Activated CD4-positive, alpha-beta T cell treated with anti-CD3 and anti-CD28 coated beads, Interleukin-2, amount 50 U/mL, for 48 hours (primary cell): ENCODE data around the gene PDAP1.
"Not testable (repeated sequence)": the region's sequence is repeated elsewhere in the genome, so short reads cannot be mapped to it uniquely, and the experiment has no call there.

Experiments
- DNase-seq, 2 experiments: peaks; one replicate each; pipeline ENCODE4 v3.0.0-alpha.2; 2020

The PDAP1 gene

DNA sequence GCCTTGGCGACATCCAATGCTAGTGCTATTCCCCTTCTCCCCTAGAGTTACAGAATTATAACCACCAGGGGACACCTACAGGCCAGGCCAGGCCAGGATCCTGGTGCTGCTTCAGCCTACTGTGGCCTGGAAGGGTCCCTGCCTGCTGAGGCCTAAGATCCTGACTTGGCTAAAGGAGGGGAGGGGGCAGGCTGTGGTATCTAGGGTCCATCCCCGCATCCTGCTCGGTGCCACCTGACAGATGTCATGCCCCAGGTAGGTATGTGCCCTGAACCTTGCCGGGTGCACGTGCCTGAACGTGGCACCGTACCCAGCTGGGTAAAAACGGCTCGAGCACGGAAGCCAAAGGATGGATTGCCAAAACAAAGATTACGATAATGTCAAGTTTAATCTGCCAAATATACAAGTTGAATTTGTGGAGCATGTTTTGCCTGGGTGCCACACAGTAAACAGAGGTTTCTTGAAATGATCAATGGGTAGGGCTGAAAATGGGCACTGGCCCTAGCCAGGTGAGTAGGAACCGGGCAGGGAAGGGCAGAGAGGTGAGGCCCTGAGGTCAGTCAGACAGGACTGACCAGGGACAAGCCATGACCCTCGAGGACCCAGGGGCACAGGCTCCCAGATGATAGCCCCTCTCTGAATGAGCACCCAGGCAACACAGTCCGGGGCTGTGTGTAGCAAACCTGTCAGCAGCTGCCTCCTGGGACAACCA is 12.6 kb downstream of the PDAP1 start:
- DNase-seq: no peak

DNA sequence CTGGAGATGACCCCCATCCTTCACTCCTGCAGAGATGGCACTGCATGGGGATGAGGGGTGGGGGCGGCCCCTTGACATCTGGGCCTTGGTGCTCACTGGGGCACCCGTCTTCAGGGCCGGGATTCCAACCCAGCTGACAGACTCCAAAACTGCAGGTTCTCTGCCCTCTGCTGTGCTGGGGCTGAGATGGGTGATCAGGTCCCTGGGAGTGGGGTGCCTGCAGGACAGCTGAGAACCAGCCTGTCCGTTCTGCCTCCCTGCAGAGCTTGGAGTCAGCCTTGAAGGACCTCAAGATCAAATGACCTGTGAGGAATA is 14.3 kb downstream of the PDAP1 start:
- no peak for DNase-seq

- DNase-seq: no peak
Measured at GRCh38 chr7:99393355-99394187, 14.8 kb downstream of the PDAP1 start.

GRCh38 chr7:99392659-99393354 is 15.6 kb downstream of the PDAP1 start:
- peak; percentile 74 to 82 for DNase-seq

DNA sequence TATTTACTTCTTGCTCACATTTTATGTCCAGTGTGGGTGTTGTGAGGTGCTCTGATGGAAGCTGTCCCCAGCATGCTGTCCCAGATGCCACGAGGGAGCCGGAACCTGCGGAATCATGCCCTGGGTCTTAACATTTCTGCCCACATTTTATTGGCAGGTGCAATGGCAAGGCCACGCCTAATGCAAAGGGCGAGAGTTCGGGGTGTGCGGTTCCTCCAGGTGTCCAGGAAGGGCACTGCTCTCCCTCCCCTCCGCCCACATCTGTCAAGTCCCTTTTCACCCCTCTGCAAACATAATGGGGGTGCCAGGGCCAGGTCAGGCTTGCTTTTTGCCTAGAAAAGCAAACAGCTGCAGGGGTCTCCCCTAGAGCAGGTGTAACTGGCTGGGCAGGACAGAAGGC is 16.4 kb downstream of the PDAP1 start:
- no peak for DNase-seq

DNA sequence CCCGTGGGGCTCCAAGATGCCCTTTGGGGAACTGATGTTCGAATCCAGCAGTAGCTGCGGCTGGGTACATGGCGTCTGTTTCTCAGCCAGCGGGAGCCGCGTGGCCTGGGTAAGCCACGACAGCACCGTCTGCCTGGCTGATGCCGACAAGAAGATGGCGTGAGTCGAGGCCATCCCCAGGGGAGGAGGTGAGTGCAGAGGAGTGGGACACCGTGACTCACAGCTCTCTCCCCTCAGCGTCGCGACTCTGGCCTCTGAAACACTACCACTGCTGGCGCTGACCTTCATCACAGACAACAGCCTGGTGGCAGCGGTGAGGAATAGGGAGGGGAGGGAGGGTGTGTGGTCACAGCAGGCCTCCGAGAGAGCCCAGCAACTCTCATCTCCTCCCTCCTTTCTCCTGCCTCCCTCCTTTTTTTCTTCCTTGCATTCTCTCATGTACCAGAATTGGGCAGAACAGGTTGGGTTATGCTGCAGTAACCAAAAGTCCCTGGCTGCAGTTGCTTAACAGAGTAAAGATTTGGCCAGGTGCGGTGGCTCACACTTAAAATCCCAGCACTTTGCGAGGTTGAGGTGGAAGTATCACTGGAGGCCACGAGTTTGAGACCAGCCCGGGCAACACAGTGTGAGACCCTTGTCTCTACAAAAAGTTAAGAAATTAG is 17.3 kb downstream of the PDAP1 start:
- DNase-seq: no peak

GRCh38 chr7:99389772-99390171 is 18.6 kb downstream of the PDAP1 start:
- DNase-seq: no peak

GRCh38 chr7:99387912-99388311 is 20.5 kb downstream of the PDAP1 start:
- DNase-seq: no peak

DNA sequence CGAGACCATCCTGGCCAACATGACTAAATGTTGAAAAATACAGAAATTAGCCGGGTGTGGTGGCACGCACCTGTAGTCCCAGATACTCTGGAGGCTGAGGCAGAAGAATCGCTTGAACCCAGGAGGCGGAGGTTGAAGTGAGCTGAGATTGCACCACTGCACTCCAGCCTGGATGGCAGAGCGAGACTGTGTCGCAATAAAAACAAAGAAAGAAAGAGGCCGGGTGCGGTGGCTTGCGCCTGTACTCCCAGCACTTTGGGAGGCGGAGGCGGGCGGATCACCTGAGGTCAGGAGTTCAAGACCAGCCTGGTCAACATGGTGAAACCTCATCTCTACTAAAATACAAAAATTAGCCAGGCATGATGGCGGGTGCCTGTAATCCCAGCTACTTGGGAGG is 21.2 kb downstream of the PDAP1 start:
- DNase-seq: not testable (repeated sequence)

DNA sequence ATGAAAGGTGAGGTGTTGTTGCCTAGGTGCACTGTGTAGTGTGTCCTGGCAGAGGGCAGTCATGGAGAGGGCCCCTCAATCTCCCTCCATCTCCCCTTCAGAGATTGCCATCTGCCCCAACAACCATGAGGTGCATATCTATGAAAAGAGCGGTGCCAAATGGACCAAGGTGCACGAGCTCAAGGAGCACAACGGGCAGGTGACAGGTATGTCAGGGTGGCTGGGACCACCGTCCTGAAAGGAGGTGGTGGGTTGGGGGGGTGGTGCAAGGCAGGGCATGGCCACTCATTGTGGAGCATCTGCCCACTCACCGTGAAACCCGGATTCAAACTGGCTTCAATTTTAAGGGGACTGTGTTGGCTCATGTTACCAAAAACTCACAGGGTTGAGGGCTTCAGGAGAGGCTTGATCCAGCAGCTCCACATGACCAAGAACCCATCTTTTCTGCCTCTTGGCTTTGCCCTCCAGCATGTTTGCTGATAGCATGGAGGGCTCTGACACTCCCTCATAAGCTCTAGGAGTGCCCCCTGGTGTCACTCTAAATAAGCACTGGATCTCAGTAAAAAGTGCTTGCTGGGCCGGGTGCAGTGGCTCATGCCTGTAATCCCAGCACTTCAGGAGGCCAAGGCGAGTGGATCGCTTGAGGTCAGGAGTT is 21.7 kb downstream of the PDAP1 start:
- no peak for DNase-seq

GRCh38 chr7:99385564-99385963 is 22.8 kb downstream of the PDAP1 start:
- DNase-seq: no peak

GRCh38 chr7:99384523-99384922 is 23.9 kb downstream of the PDAP1 start:
- no peak for DNase-seq

DNA sequence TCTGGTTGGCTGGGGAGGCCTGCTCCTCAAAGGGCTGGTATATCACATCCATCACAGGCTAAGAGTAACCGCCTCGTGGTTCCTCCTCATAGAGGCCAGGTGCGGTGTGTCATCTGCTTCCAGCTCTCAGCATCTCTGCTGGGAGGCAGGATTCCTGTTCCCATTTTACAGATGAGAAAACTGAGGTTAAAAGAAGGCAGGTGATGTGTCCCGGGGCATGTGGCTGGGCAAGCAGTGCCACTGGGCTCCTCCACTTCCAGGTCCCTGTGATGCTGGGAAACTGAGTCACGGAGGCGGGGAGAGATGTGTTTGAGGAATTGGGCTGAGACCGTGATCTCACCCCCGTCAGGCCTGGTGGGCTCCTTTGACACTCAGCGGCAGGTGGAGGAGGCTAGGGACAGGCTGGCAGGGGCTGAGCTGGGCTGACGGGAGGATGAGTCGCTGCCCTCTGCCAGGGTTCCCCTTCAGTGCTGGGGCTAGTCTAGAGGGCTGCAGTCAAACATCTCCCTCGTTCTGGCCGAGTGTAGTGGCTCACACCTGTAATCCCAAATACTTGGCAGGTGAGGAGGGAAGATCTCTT is 24.5 kb downstream of the PDAP1 start:
- no peak for DNase-seq

GRCh38 chr7:99383203-99383602 is 25.2 kb downstream of the PDAP1 start:
- DNase-seq: no peak

DNA sequence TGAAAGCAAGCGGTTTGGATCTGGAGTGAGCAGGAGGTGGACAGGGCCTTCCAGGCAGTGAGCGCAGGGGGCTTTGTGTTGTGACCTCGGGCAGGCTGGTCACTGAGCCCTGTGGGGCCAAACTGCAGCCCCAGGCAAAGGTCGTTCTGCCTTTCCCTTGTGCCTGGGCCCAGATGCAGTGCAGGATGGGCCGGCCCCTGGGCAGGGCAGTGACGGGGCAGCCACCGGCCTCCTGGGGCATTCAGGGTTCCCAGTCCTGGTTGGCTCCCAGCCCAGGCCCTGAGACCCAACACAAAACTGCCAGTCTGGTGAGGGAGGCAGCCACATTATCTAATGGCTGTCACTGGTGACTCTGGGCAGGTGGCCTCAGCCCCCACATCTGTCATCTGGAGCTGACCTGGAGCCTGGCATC is 26.7 kb downstream of the PDAP1 start:
- DNase-seq: no peak

GRCh38 chr7:99380823-99381663 is 27.4 kb downstream of the PDAP1 start:
- peak; percentile 88 to 91 for DNase-seq

GRCh38 chr7:99380032-99380822 is 28.2 kb downstream of the PDAP1 start:
- peak; percentile 60 to 70 for DNase-seq

DNA sequence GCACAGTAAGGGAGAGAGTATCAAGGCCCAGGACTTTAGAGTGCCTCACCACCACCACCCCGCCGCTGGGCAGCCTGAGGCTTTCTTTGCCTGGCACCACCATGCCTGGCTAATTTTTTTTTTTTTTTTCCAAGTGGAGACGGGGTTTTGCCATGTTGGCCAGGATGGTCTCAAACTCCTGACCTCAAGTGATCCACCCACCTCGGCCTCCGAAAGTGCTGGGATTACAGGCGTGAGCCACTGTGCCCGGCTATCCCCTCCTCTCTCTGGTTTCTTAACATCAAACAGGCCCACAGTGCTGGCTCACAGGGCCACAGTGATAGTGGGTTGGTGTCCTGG is 28.7 kb downstream of the PDAP1 start:
- not testable (repeated sequence) for DNase-seq

DNA sequence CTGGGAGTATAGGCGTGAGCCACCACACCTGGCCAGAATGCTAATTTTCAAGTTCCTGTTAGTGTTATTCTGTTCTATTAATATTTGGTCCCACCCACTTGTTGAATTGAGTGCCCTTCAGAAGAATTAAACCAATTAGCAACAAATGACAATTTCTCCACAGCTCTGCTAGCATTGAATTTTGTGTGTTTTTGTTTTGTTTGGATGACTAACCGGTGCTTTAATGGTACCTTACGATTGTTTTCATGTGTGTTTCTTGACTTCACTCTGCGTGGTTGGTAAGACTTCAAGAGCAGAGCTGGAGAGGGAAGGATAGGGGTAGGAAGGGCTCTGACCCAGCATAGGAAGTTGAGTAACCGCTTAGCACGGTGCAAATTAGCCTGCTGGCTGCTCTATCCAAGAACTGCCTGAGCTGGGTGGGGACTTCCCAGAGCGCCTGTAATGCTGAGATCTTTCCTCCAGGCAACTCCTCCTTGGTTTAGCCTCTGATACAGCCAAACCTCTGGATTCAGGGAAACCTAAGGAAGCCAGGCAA is 29.3 kb downstream of the PDAP1 start:
- DNase-seq: peak; percentile 55 to 67

- peak; percentile 71 to 76 for DNase-seq
Measured at GRCh38 chr7:99375070-99375807, 33.2 kb downstream of the PDAP1 start.
